Measurements from ENCODE around the gene FHIT. TPM values are rescaled to one million over a fixed set of nuclear protein-coding genes. Genes with fewer than 3 reads are reported as not detected.

The FHIT gene
- total RNA-seq, 1 donor from 2014 or later = 22.6 TPM

DNA sequence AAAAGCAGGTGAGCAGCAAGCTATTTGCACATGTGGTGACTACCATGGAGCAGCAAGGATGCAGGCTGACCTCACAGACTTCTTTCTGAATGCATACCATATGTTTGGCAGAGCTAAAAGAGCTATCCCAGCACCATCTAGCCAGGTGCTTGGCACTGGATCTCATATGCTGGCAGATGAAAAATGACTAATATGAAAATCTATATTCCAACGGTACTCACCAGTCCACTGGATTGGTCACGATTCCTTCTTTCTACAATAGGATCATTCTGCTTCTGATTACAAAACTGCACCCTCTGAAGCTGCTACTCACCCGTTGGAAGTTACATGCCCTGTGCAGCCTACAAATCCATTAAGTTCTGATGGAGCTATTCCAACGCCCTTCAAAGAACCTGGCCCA, 1487.1 kb downstream of the FHIT start:
- intact Hi-C loops (cut with micrococcal nuclease) = no loop called here
- no peak overlapping the region for H3K27ac Mint-ChIP-seq
- no peaks in the 10 kb centered on the region for H3K27me3 Mint-ChIP-seq (ENCODE audit: insufficient read depth)
- H3K4me1 Mint-ChIP-seq (ENCODE audit: low read depth) = peaks cover 23% of the 10 kb centered on the region
- H3K36me3 Mint-ChIP-seq (ENCODE audit: low read depth) = peaks cover 13% of the 10 kb centered on the region
- DNase-seq (ENCODE audit: low spot score) = no peak
- no peaks in the 10 kb centered on the region for H3K9me3 Mint-ChIP-seq
- no peak overlapping the region for H3K4me3 Mint-ChIP-seq

DNA sequence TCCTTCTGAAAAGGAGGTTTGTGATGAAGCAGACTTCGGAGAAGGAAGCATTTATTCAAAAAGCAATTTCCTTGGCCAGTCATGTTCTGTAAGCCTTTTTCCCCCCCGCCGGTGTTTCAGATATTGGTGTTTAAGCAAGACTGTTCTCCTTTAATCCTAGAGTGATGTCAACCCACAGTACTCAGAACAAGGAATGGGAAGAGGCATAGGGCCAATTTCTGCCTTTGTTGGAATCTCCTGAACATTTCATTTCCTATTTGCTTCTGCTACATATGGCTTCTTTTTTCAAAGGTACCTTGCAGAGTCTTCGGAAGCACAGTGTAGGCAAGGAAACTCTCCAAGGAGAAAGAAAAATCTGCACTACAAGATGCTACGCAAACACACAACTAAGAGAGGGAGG, 1488.3 kb downstream of the FHIT start:
- Mint-ChIP-seq H3K9me3 (no peaks in the 10 kb centered on the region), H3K27ac (no peak overlapping the region), H3K36me3 (ENCODE audit: low read depth) (peaks cover 8% of the 10 kb centered on the region), H3K4me1 (ENCODE audit: low read depth) (peaks cover 35% of the 10 kb centered on the region), H3K4me3 (no peak overlapping the region), H3K27me3 (ENCODE audit: insufficient read depth) (no peaks in the 10 kb centered on the region)
- intact Hi-C loops (cut with micrococcal nuclease) = no loop called here
- no peak for DNase-seq (ENCODE audit: low spot score)

DNA sequence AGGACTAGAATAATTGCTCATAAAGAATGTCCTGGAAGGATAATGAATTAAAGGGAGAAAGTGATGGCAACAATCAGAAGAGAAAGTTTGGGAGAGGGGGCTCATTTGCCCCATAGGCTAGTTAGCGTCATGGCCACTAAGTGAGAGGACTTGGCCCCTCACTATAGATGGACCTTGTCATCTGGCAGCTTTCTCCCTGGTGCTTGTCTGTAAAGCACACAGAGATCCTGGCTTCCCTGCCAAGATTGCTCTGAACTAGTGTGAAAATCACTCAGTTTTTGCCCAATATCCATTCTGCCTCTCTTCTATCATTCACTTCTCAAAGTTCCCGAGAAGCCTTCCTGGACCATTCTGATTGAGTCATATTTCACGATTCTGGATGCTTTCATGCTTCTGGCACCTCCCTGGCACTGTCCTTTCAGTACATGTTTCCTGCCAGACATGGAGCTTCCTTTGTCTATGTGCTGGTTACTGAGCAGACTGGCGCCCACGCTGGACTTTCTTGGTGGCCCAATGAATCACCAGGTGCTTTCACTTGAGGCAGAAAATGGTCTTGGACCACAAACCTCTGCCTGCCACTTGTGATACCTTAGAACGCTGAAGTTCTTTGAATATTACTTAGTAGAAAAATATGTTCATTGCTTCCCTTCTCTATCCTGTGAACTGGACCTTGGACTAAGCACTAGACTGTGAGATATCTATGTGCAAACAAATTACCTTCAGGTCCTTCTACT, 1491.8 kb downstream of the FHIT start:
- Mint-ChIP-seq H3K4me3 (peak overlapping the region; percentile 32), H3K27me3 (ENCODE audit: insufficient read depth) (no peaks in the 10 kb centered on the region), H3K36me3 (ENCODE audit: low read depth) (peaks cover 5% of the 10 kb centered on the region), H3K27ac (no peak overlapping the region), H3K9me3 (no peaks in the 10 kb centered on the region), H3K4me1 (ENCODE audit: low read depth) (peaks cover 67% of the 10 kb centered on the region)
- intact Hi-C loops (cut with micrococcal nuclease) = loop anchor here (1.0 to 10.0 kb wide), 5 partner anchors 13 to 525 kb away; no protein-coding TSS in a partner anchor
- no peak for DNase-seq (ENCODE audit: low spot score)

DNA sequence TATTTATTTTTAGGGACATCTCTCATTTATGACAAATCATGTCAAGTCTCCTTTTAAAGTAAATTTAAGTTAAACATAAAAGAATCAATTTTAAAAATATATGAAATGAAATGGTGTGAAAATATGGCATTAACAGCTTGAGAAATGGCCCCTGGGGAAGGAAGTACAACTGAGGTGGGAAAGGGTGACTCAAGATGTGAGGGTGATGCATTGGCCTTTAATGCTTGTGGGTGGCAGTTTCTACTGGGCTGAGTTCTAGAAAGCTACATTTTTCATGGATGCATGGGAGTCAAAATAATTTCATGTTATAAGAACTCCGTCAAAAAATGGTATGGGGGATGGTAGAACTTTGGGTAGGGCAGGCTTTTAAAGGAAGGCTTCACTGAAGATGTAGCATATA, 1492.6 kb downstream of the FHIT start:
- Mint-ChIP-seq H3K27ac (peak overlapping the region; percentile 41), H3K4me3 (peak overlapping the region; percentile 32), H3K9me3 (no peaks in the 10 kb centered on the region), H3K27me3 (ENCODE audit: insufficient read depth) (no peaks in the 10 kb centered on the region), H3K36me3 (ENCODE audit: low read depth) (peaks cover 8% of the 10 kb centered on the region), H3K4me1 (ENCODE audit: low read depth) (peaks cover 75% of the 10 kb centered on the region)
- intact Hi-C loops (cut with micrococcal nuclease) = loop anchor here (1.0 to 10.0 kb wide), 5 partner anchors 14 to 524 kb away; no protein-coding TSS in a partner anchor
- no peak for DNase-seq (ENCODE audit: low spot score)

DNA sequence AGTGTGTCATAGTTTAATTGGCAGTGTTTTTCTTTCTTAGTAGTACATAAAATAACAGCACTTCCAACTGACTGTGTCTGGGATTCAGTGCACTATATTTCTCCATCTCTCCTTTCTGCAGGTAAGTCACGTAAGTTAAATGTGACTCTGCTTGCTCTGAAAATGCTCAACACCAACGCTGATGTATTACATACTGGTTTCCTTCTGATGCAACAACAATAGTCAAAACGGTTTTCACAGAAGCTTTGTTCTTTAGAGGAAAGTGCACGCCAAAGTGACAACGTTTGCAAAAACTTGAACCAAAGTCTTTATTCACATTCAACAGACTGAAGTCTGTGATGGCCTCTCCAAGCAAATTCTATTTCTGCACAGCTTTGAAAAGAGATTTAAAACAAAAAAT, 1494.3 kb downstream of the FHIT start:
- Mint-ChIP-seq H3K27ac (peak overlapping the region; percentile 5), H3K9me3 (peaks cover 6% of the 10 kb centered on the region), H3K4me3 (no peak overlapping the region), H3K4me1 (ENCODE audit: low read depth) (peaks cover 82% of the 10 kb centered on the region), H3K27me3 (ENCODE audit: insufficient read depth) (no peaks in the 10 kb centered on the region), H3K36me3 (ENCODE audit: low read depth) (peaks cover 11% of the 10 kb centered on the region)
- intact Hi-C loops (cut with micrococcal nuclease) = loop anchor here (2.0 to 10.0 kb wide), 4 partner anchors 30 to 522 kb away; no protein-coding TSS in a partner anchor
- no peak for DNase-seq (ENCODE audit: low spot score)

DNA sequence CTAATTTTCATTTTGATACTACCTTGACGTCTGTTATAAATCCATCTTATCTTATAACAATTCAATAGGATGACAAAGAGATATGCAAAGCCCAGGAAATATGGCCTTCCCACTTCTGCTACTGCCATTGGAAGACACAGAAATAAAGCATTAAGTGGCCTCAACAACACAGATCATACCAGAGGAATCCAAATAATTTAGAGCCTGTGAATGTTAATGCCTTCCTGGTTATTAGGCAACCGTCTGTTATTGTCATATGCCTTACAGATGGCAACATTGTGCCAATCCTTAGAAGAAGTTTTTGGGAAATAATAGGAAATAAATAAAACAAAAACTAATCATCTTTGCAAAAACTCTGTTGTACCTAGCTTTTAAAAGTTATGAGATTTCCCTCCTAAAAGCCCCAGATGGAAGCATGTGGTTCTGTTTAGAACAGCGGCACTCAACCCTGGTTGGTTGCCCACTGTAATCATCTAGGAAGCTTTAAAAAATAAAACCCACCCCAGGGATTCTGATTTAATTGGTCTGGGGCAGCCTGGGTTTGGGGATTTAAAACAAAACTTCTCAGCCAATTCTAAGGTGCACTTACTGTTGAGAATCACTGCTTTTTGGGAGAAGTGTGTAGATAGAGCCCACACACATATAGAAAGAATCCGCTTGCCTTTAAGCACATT, 1496.7 kb downstream of the FHIT start:
- Mint-ChIP-seq H3K27me3 (ENCODE audit: insufficient read depth) (no peaks in the 10 kb centered on the region), H3K4me1 (ENCODE audit: low read depth) (peaks cover 92% of the 10 kb centered on the region), H3K36me3 (ENCODE audit: low read depth) (peaks cover 18% of the 10 kb centered on the region), H3K27ac (no peak overlapping the region), H3K4me3 (no peak overlapping the region), H3K9me3 (peaks cover 6% of the 10 kb centered on the region)
- intact Hi-C loops (cut with micrococcal nuclease) = loop anchor here (10.0 kb wide), 3 partner anchors 300 to 520 kb away; no protein-coding TSS in a partner anchor
- no peak for DNase-seq (ENCODE audit: low spot score)

DNA sequence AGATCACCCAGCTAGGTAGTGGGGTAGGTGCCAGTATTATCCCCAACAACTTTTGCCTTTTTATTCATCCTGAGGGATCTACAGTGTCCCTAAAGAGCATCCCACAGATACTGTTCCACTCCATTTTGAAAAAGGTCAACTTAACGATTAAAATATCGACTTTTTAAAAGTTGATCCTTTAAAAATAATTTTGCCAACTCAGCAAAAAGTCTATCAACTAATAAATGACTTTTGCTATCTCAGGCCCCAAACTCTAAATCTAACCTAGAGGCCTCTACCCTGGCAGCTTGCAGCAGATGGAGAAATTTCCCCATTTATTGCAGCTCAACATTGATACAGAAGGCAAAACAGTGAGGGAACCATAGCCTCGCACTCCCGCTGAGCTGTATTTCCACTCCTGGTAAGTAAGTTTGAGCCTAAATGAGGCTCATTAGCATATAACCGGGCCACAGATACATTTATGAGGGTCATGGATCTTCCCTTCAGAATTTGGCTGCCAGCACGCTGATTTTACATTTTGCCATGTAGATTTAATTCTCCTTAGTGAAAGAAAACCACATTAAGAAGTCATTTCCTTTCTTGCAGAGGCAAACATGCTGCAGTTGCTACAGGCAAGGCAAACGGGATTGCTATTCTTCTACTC, 1497.3 kb downstream of the FHIT start:
- intact Hi-C loops (cut with micrococcal nuclease) = loop anchor here (10.0 kb wide), 3 partner anchors 299 to 519 kb away; no protein-coding TSS in a partner anchor

DNA sequence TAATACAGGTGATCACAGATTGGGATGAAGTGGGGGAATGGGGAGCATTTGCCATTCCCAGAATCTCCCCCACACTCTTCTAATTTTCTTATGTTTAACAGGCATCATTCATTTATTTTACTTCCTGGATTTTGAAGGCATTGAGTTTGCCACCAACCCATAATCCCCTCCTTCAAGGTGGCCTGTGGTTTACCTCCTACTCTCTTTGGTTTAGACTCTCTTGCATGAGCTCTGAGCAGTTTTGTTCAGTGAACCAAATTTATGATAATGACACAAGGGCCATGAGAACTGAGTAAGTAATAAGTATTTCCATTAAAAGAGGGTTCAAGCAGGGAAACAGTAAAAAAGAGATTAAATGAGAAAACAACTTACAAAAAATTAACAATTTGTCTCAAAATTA, 1498.3 kb downstream of the FHIT start:
- H3K4me1 Mint-ChIP-seq (ENCODE audit: low read depth) = peaks cover 75% of the 10 kb centered on the region
- H3K36me3 Mint-ChIP-seq (ENCODE audit: low read depth) = peaks cover 27% of the 10 kb centered on the region
- H3K27ac Mint-ChIP-seq = peak overlapping the region; percentile 2
- intact Hi-C loops (cut with micrococcal nuclease) = loop anchor here (10.0 kb wide), 3 partner anchors 298 to 518 kb away; no protein-coding TSS in a partner anchor
- H3K27me3 Mint-ChIP-seq (ENCODE audit: insufficient read depth) = no peaks in the 10 kb centered on the region
- no peak overlapping the region for H3K4me3 Mint-ChIP-seq
- no peak for DNase-seq (ENCODE audit: low spot score)
- H3K9me3 Mint-ChIP-seq = peaks cover 9% of the 10 kb centered on the region

More for the DNA sequence above, 1497.3 kb downstream of the FHIT start:
- H3K36me3 Mint-ChIP-seq (ENCODE audit: low read depth) = peaks cover 23% of the 10 kb centered on the region
- no peak overlapping the region for H3K27ac Mint-ChIP-seq
- H3K4me1 Mint-ChIP-seq (ENCODE audit: low read depth) = peaks cover 85% of the 10 kb centered on the region
- no peak overlapping the region for H3K4me3 Mint-ChIP-seq
- H3K9me3 Mint-ChIP-seq = peaks cover 6% of the 10 kb centered on the region
- no peaks in the 10 kb centered on the region for H3K27me3 Mint-ChIP-seq (ENCODE audit: insufficient read depth)
- no peak for DNase-seq (ENCODE audit: low spot score)

DNA sequence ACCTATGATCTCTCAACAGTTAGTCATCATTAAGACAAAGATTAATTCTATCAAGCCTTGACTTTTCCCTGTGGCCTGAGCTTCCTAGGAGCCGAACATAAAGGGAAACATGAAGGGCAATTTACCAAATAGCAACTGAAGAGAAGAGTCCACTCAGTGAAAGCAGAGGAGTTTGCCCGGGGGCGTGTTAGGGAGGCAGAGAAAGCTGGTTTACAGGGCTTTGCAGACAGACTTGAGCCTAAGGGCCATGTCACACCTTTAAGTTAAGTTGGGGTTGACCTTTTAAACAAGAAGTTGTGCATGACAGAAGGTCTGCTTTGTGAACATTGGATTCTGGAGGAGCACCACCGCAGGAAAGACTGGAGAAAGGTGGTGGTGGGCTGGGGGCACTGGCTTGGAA, 1499.6 kb downstream of the FHIT start:
- Mint-ChIP-seq H3K4me3 (no peak overlapping the region), H3K36me3 (ENCODE audit: low read depth) (peaks cover 33% of the 10 kb centered on the region), H3K27ac (no peak overlapping the region), H3K27me3 (ENCODE audit: insufficient read depth) (no peaks in the 10 kb centered on the region), H3K9me3 (peaks cover 9% of the 10 kb centered on the region), H3K4me1 (ENCODE audit: low read depth) (peaks cover 62% of the 10 kb centered on the region)
- no peak for DNase-seq (ENCODE audit: low spot score)
- intact Hi-C loops (cut with micrococcal nuclease) = loop anchor here (10.0 kb wide), 3 partner anchors 297 to 517 kb away; no protein-coding TSS in a partner anchor

DNA sequence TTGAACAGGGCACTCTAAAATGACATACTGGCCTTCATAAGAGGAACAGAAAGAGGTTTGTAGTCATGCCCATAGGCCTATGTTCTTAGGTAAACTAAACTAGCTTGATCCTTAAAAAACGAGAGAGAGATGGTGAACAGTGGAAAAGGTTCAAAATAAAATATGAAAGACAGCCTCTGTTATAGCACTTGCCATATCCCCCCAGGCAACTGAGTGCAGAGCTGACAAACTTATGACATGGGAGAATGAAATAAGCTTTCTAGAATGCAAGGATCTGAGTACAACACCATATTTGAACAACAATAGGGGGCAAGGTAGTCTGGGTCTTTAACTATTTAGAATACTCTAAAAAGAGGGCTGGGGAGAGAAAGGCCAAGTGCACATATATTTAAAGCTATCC, 1500.9 kb downstream of the FHIT start:
- Mint-ChIP-seq H3K4me1 (ENCODE audit: low read depth) (peaks cover 50% of the 10 kb centered on the region), H3K36me3 (ENCODE audit: low read depth) (peaks cover 33% of the 10 kb centered on the region), H3K27me3 (ENCODE audit: insufficient read depth) (no peaks in the 10 kb centered on the region), H3K9me3 (peaks cover 9% of the 10 kb centered on the region), H3K4me3 (no peak overlapping the region), H3K27ac (no peak overlapping the region)
- intact Hi-C loops (cut with micrococcal nuclease) = loop anchor here (10.0 kb wide), 3 partner anchors 296 to 516 kb away; no protein-coding TSS in a partner anchor
- no peak for DNase-seq (ENCODE audit: low spot score)

DNA sequence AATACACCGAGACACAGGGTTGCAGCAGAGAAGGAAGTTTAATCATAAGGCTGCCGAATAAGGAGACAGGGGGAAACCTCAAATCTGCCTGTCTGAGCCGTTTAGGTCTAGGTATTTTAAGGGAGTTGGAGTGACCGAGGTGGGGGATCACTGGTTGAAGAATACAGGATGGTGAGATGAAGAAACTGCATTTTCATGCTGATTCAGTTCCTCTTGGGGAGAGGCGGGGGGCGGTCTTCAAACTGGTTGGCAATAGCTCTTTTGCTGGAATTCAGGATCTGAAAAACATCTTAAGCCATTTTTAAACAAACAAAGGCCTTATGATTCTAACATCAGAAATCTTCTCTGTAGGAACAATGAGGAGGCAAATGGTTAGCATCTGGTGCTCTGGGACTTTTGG, 1502.0 kb downstream of the FHIT start:
- no peak for DNase-seq (ENCODE audit: low spot score)
- H3K36me3 Mint-ChIP-seq (ENCODE audit: low read depth) = peaks cover 35% of the 10 kb centered on the region
- peaks cover 9% of the 10 kb centered on the region for H3K9me3 Mint-ChIP-seq
- H3K27me3 Mint-ChIP-seq (ENCODE audit: insufficient read depth) = no peaks in the 10 kb centered on the region
- no peak overlapping the region for H3K27ac Mint-ChIP-seq
- intact Hi-C loops (cut with micrococcal nuclease) = no loop called here
- no peak overlapping the region for H3K4me3 Mint-ChIP-seq
- peaks cover 41% of the 10 kb centered on the region for H3K4me1 Mint-ChIP-seq (ENCODE audit: low read depth)

DNA sequence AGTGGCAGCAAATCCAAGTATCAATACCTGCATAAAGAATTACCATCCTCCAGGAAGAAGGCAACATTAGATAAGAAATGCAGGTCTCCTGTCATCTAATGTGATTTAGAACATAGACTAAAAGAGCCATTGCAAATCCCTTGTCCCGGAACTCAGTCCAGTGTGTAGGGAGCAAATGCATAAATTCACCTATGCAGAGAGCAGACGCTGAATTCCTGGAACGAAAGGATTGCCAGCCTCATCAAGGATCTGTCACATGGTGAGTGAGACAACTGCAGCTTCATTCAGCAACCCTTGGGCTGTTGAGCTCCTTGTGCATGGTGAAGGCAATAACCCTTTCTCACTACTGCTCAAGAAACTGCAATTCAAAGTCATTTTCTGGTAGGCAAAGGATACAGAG, 1504.7 kb downstream of the FHIT start:
- no peak overlapping the region for H3K4me3 Mint-ChIP-seq
- H3K27me3 Mint-ChIP-seq (ENCODE audit: insufficient read depth) = no peaks in the 10 kb centered on the region
- H3K36me3 Mint-ChIP-seq (ENCODE audit: low read depth) = peaks cover 25% of the 10 kb centered on the region

More for the DNA sequence above, 1504.7 kb downstream of the FHIT start:
- H3K9me3 Mint-ChIP-seq = peaks cover 4% of the 10 kb centered on the region
- peaks cover 14% of the 10 kb centered on the region for H3K4me1 Mint-ChIP-seq (ENCODE audit: low read depth)
- DNase-seq (ENCODE audit: low spot score) = no peak
- no peak overlapping the region for H3K27ac Mint-ChIP-seq
- intact Hi-C loops (cut with micrococcal nuclease) = no loop called here
